Inflammatory macrophage (primary cell): ENCODE results near the gene GOLGA8S.
"Not testable (repeated sequence)": the region's sequence is repeated elsewhere in the genome, so short reads cannot be mapped to it uniquely, and the experiment has no call there.

ENCODE experiments used
- DNase-seq, 2 donors: peaks; one replicate each; pipeline ENCODE4 v3.0.0-alpha.2; 2020 to 2022
- total RNA-seq, 18 experiments: gene quantifications; one replicate each; lab custom pipeline; 2026; ENCODE audit warnings: mixed read lengths in 6 of 18, inconsistent platforms in 2 of 18; lab: John Stamatoyannopoulos, UW

GOLGA8S gene
- total RNA-seq: 0 to 0.13 (median 0) reads per million in 18 experiments

- DNase-seq: not testable (repeated sequence)
Observed at GRCh38 chr15:23354448-23354847, at the start of gene GOLGA8S. Gene GOLGA8S, plus strand, starts transcription at chr15:23354748. Its CDS starts 62 bp downstream, at chr15:23354810.

- not testable (repeated sequence) for DNase-seq
Observed at GRCh38 chr15:23304805-23305204, 49.7 kb upstream of the GOLGA8S start.

GRCh38 chr15:23305921-23306320, 48.6 kb upstream of the GOLGA8S start:
- DNase-seq: not testable (repeated sequence)

GRCh38 chr15:23311233-23311632, 43.3 kb upstream of the GOLGA8S start:
- DNase-seq: not testable (repeated sequence)

- not testable (repeated sequence) for DNase-seq
Observed at GRCh38 chr15:23334096-23334495, 20.5 kb upstream of the GOLGA8S start, which contains the start of gene GOLGA6L26. Gene GOLGA6L26, minus strand, starts transcription at chr15:23334196. Its CDS starts 61 bp downstream, at chr15:23334135.

- DNase-seq: not testable (repeated sequence)
Observed at GRCh38 chr15:23362622-23363021, 8.1 kb downstream of the GOLGA8S start.

GRCh38 chr15:23364261-23364660, 9.7 kb downstream of the GOLGA8S start:
- not testable (repeated sequence) for DNase-seq

- DNase-seq: no peak
Observed at GRCh38 chr15:23370578-23370977, 16.0 kb downstream of the GOLGA8S start.

- DNase-seq: not testable (repeated sequence)
Observed at GRCh38 chr15:23371134-23371533, 16.6 kb downstream of the GOLGA8S start.

- not testable (repeated sequence) for DNase-seq
Observed at GRCh38 chr15:23371868-23372267, 17.3 kb downstream of the GOLGA8S start.

- DNase-seq: no peak
Observed at GRCh38 chr15:23372284-23372683, 17.7 kb downstream of the GOLGA8S start.

- DNase-seq: not testable (repeated sequence)
Observed at GRCh38 chr15:23372891-23373600, 18.5 kb downstream of the GOLGA8S start.

- DNase-seq: not testable (repeated sequence)
Observed at GRCh38 chr15:23374226-23374625, 19.7 kb downstream of the GOLGA8S start.

GRCh38 chr15:23378946-23379345, 24.4 kb downstream of the GOLGA8S start:
- not testable (repeated sequence) for DNase-seq

GRCh38 chr15:23380700-23381099, 26.2 kb downstream of the GOLGA8S start:
- not testable (repeated sequence) for DNase-seq

- DNase-seq: not testable (repeated sequence)
Observed at GRCh38 chr15:23381192-23381591, 26.6 kb downstream of the GOLGA8S start.

- no peak for DNase-seq
Observed at GRCh38 chr15:23384371-23384770, 29.8 kb downstream of the GOLGA8S start.

GRCh38 chr15:23385886-23386430, 31.4 kb downstream of the GOLGA8S start:
- no peak for DNase-seq

- no peak for DNase-seq
Observed at GRCh38 chr15:23387621-23388190, 33.2 kb downstream of the GOLGA8S start.

GRCh38 chr15:23395030-23395692, 40.6 kb downstream of the GOLGA8S start:
- DNase-seq: no peak

- DNase-seq: no peak
Observed at GRCh38 chr15:23395832-23396231, 41.3 kb downstream of the GOLGA8S start.

GRCh38 chr15:23397779-23398178, 43.2 kb downstream of the GOLGA8S start:
- no peak for DNase-seq

- not testable (repeated sequence) for DNase-seq
Observed at GRCh38 chr15:23398357-23398756, 43.8 kb downstream of the GOLGA8S start.
